Heart left ventricle (tissue), 13 donors: ENCODE measurements around the gene CCDC190.

Source experiments
- POLR2A ChIP-seq, 2 donors: fragments of 450-650 bp; IDR thresholded peaks; one replicate each; pipeline ENCODE4 v1.6.1; 2017; ENCODE audit warnings: antibody characterized with exemption in 2 of 2, mild to moderate bottlenecking in 2 of 2, moderate library complexity in 2 of 2
- TF ChIP-seq, protein P1 (sequence below), 12 donors: fragments of 200-600 bp; sonication (generic) in 4 of 12; IDR thresholded peaks; one replicate each; pipeline versions ENCODE4 v1.5.0 to v1.8.0; 2018 to 2022; ENCODE audit warnings: antibody characterized with exemption in 12 of 12, mild to moderate bottlenecking in 5 of 12
- donor health status: ischemic (EF 13 %, LVEDD 7.1; RV severe dilation, severe dysfunction).
- donor health status: DM: no; HTN: yes; CAD: no.
- donor health status: DM: no; HTN: no; CAD: no.
- donor health status: ischemic (EF 25% LVEDD 6.9; RV normal size, moderate dysfunction).
- donor health status: ischemic (EF 25% LVEDD 5.7; RV mildly dilated, moderate dysfunction).
- donor health status: ischemic (EF 35%, LVEDD 5.7; RV mildly dilated, moderate dysfunction).
- donor health status: nonischemic (EF 11% LVEDD 7.7; RV severe dilation, severe dysfunction).
- donor health status: DM: yes; HTN: yes; CAD: no.
- donor health status: PGD.
- donor health status: ischemic (EF 29% LVEDD 5.4; RV normal size, mild dysfunction).
- donor health status: nonischemic (EF 23%, LVEDD 6.1; RV moderate dilation, normal function).

DNA sequence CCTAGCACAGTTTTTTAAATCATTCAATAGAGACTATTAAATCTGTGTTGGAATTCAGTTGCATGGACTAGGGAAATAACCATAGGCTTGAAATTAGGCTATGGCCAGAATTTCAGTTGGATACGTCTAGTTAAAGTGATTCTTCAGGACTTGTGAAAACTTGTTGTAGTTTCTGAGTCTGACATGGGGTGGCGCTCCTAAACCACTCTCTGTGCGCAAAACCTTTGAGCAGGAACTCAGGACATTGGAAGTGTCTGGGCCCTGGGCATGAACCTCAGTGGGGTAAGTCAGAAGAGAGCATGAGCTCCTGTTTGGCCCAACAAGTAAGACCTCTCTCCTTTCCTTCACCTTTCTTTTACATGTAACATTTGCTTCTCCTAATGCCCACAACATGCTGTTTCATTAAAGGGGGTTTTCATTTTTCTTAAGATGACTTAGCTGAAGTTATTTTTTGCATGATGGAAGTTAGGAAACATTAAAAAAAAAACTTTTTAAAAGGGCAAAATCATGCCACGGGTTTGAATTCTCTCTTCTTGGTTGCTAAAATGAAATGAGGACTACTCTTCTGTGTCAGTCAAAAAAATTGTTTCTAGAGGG, 17.1 kb upstream of the CCDC190 start:
- TF ChIP-seq, protein P1, sequence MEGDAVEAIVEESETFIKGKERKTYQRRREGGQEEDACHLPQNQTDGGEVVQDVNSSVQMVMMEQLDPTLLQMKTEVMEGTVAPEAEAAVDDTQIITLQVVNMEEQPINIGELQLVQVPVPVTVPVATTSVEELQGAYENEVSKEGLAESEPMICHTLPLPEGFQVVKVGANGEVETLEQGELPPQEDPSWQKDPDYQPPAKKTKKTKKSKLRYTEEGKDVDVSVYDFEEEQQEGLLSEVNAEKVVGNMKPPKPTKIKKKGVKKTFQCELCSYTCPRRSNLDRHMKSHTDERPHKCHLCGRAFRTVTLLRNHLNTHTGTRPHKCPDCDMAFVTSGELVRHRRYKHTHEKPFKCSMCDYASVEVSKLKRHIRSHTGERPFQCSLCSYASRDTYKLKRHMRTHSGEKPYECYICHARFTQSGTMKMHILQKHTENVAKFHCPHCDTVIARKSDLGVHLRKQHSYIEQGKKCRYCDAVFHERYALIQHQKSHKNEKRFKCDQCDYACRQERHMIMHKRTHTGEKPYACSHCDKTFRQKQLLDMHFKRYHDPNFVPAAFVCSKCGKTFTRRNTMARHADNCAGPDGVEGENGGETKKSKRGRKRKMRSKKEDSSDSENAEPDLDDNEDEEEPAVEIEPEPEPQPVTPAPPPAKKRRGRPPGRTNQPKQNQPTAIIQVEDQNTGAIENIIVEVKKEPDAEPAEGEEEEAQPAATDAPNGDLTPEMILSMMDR (IDR thresholded peaks at IDR 0.05), result peak; percentile 54 to 78 (median 70)
- TF ChIP-seq POLR2A (IDR thresholded peaks at IDR 0.05), result no peak
